NCI-H1694 (cell line): ENCODE measurements around the gene FHOD3.
"Not testable (repeated sequence)": the region's sequence is repeated elsewhere in the genome, so short reads cannot be mapped to it uniquely, and the experiment has no call there.

Source experiments
- DNase-seq: peaks from one replicate; lab custom pipeline; 2025; lab: John Stamatoyannopoulos, UW

Gene FHOD3

GRCh38 chr18:36711014-36711725 lies 413.7 kb downstream of the FHOD3 start:
- no peak for DNase-seq

GRCh38 chr18:36711813-36712444 lies 414.4 kb downstream of the FHOD3 start:
- no peak for DNase-seq

GRCh38 chr18:36714476-36714875 lies 417.0 kb downstream of the FHOD3 start:
- no peak for DNase-seq

GRCh38 chr18:36717422-36718110 lies 420.1 kb downstream of the FHOD3 start:
- DNase-seq, result no peak

- no peak for DNase-seq
Observed at GRCh38 chr18:36718705-36719328, 421.3 kb downstream of the FHOD3 start.

GRCh38 chr18:36719630-36720029 lies 422.1 kb downstream of the FHOD3 start:
- DNase-seq, result no peak

- not testable (repeated sequence) for DNase-seq
Observed at GRCh38 chr18:36721351-36721750, 423.8 kb downstream of the FHOD3 start.

- no peak for DNase-seq
Observed at GRCh38 chr18:36724169-36724568, 426.7 kb downstream of the FHOD3 start.

GRCh38 chr18:36724591-36725001 lies 427.1 kb downstream of the FHOD3 start:
- no peak for DNase-seq

- DNase-seq, result no peak
Observed at GRCh38 chr18:36728345-36728744, 430.8 kb downstream of the FHOD3 start.

GRCh38 chr18:36729197-36729596 lies 431.7 kb downstream of the FHOD3 start:
- no peak for DNase-seq

- no peak for DNase-seq
Observed at GRCh38 chr18:36732264-36732663, 434.8 kb downstream of the FHOD3 start.

GRCh38 chr18:36733150-36733549 lies 435.6 kb downstream of the FHOD3 start:
- no peak for DNase-seq

GRCh38 chr18:36734596-36734995 lies 437.1 kb downstream of the FHOD3 start:
- DNase-seq, result no peak

- no peak for DNase-seq
Observed at GRCh38 chr18:36735130-36735529, 437.6 kb downstream of the FHOD3 start.

GRCh38 chr18:36736094-36736493 lies 438.6 kb downstream of the FHOD3 start:
- no peak for DNase-seq

GRCh38 chr18:36737316-36737715 lies 439.8 kb downstream of the FHOD3 start:
- DNase-seq, result no peak

GRCh38 chr18:36744261-36744876 lies 446.9 kb downstream of the FHOD3 start:
- no peak for DNase-seq

GRCh38 chr18:36745219-36745975 lies 447.9 kb downstream of the FHOD3 start:
- no peak for DNase-seq

- no peak for DNase-seq
Observed at GRCh38 chr18:36752929-36753865, 455.7 kb downstream of the FHOD3 start.
